ENCODE results near the gene RIMKLB.
A peak's percentile ranks its signal among the peaks of the same experiment; 100 is the strongest.

Gene RIMKLB, protein sequence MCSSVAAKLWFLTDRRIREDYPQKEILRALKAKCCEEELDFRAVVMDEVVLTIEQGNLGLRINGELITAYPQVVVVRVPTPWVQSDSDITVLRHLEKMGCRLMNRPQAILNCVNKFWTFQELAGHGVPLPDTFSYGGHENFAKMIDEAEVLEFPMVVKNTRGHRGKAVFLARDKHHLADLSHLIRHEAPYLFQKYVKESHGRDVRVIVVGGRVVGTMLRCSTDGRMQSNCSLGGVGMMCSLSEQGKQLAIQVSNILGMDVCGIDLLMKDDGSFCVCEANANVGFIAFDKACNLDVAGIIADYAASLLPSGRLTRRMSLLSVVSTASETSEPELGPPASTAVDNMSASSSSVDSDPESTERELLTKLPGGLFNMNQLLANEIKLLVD

DNA sequence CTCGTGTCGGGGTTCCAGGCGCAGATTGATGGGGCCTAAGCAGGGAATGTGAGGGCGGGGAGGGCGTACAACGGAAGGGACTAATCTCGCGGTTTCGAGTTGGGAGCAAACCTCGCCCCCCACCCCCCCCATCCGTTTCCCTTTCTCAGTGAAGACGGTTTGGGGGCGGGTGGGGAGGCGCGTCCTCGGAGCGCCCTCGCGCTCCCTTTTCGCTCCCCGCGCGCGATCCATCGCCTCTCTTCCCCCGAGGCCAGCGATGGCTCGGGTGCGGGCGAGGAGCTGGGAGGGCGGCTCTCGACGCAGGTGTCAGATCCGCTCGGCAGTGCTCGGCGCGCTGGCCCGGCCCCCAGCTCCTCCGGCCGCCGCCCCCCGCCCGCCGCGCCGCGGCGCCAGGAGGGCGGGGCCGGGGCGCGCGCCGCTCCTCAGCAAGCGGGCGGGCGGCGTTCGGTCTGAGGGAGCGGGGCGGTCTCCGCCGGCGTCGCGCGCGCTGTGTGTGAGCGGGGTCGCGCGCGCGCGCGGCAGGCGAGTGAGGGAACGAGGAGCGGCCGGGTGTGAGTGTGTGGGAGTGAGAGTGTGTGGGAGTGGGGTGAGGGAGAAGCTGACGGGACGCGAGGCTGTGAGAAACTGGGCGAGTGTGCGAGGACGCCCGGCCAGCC, at the start of gene RIMKLB:
RIMKLB (plus strand) TSS at position 516 of the 656 bp plus-strand sequence. CDS start 15,876 bp downstream, outside the sequence.
- DNase-seq, result peak; percentile 45 to 80

- no peak for DNase-seq
Observed at GRCh38 chr12:8648576-8649205, 49.1 kb upstream of the RIMKLB start.

GRCh38 chr12:8655421-8655820, 42.4 kb upstream of the RIMKLB start:
- DNase-seq, result no peak

GRCh38 chr12:8658346-8658745, 39.4 kb upstream of the RIMKLB start:
- DNase-seq, result no peak

GRCh38 chr12:8661016-8661415, 36.8 kb upstream of the RIMKLB start:
- no peak for DNase-seq

GRCh38 chr12:8661751-8662150, 36.0 kb upstream of the RIMKLB start:
- DNase-seq, result no peak

DNA sequence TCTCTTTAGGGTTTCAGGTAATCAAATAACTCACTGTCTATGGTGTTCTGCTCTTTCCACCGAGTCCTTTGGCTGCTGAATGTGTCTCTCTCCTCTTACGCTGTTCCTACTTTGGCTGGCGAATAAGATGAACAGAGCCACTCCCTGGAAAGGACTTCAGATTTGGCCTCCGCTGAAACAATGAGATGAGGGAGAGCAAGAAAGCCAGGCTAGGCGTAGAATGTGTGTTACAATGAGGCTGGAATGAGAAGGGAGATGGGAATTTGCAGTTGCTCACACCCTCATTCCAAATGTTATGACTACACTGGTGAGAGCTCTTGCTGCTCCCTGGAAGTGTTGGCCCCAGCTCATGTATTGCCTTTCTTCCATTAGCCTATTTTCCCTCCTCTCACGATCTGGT, 35.2 kb upstream of the RIMKLB start, which contains the start of gene MFAP5:
MFAP5 (minus strand) TSS at position 234 of the 400 bp plus-strand sequence. CDS start 722 bp downstream, outside the sequence.
- DNase-seq, result no peak

DNA sequence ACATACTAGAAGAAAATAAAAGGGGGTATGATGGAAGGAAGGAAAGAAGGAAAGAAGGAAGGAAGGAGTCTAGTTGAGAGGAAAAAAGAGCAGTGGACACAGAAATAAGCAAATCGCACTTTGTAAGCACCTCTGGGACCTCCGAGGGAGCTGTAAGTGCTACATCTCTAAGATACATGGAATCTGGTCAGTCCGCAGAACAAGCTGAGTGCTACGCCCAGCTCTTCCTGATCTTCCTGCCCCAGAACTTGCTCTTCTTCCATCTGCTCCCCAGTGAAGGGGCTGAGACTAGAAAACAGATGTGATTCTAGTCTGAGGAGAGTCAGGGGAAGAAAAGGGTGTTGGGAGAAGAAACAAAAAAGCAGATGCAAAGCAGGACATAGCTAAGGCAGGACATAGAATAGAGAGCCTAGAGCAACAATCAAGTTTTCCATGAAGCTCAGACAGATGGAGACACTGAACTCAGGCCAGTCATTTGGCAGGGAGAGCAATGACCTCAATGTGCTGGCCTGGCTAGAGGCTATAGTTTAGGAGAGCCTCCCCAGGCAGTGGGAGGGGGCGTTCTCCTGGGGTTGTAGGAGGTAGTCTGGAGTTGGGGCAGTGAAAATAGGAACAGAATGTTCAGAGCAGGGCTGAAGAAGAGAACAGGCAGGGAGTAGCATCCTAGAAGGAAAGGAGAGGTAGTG, 33.4 kb upstream of the RIMKLB start:
- no peak for DNase-seq

- no peak for DNase-seq
Observed at GRCh38 chr12:8665759-8666158, 32.0 kb upstream of the RIMKLB start.

DNA sequence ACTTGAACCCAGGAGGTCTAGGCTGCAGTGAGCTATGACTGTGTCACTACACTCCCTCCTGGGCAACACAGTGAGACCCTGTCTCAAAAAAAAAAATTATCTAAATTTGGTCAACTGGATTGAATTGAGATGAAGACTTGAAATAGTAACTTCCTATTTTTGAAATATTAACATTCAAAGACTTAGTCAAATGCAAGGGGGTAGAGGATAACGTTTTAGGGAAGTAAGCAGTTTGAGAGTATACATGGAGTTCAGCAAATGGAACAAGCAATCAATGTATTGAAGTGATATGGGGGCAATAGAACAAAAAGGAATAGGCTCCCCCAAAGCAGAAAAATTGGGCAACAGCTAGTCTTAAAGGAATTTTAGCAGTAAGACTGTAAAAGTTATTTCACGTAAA, 30.5 kb upstream of the RIMKLB start:
- DNase-seq, result no peak

DNA sequence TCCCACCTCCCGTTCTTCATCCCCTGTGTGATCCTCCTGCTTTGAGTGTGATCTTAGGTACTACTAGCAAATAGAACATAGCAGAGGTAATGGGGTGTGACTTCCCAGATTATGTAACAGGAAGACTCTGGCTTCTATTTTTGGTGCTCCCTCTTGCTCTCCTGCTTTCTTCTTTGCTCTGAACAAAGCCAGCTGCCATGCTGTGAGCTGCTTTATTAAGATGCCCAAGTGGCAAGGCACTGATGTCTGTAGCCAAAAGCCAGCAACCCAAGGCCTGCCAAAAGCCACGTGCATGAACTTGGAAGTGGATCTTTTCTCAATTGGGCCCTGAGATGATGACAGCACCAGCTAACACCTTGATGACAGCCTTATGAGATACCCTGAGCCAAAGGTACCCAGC, 29.4 kb upstream of the RIMKLB start:
- DNase-seq, result no peak

DNA sequence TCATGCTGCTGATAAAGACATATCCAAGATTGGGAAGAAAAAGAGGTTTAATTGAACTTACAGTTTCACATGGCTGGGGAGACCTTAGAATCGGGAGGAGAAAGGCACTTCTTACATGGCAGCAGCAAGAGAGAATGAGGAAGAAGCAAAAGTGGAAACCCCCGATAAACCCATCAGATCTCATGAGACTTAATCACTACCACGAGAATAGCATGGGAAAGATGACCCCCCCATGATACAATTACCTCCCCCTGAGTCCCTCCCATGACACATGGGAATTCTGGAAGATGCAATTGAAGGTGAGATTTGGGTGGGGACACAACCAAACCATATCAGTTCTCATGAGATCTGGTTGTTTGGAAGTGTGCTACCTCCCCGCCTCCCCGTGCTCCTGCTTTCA, 25.4 kb upstream of the RIMKLB start:
- DNase-seq, result no peak

DNA sequence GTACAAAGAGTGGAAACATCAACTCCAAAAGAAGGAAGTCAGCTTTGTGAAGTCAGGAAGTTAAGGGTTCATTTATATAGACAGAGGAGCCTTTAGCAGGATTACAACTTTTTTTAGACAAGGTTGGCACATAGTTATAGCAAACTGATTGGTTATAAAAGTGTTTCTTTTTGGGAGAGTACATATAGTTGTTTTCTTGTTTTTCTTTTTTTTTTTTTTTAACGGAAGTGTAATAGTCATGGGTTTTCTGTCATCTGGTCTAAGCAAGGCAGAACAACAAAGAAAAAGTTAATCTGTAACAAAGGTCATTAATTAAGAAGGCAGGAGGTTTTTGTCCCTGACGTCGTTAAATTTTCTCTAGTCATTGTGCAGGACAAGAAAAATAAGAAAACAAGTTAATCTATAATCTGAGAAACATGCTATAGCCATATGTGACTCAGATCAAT, 22.2 kb upstream of the RIMKLB start:
- no peak for DNase-seq

GRCh38 chr12:8676651-8677050, 21.1 kb upstream of the RIMKLB start:
- no peak for DNase-seq

- DNase-seq, result peak; percentile 14 to 65
Observed at GRCh38 chr12:8677362-8677761, 20.4 kb upstream of the RIMKLB start.

- no peak for DNase-seq
Observed at GRCh38 chr12:8678661-8679111, 19.1 kb upstream of the RIMKLB start.

DNA sequence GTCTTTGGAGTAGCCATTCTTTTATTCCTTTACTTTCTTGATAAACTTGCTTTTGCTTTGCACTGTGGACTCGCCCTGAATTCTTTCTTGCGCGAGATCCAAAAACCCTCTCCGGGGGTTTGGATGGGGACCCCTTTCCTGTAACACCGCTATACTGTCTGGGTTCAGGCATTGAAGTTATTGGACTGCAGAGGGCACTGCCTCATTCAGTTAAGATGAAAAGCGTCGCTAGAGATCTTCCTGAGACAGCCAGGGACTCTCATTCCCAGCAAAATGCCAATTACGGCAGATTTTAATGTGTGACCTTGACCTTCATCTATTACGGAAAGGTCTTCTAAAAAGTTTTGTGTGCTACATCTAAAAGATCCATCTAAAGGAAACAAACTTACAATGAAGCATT, 17.3 kb upstream of the RIMKLB start:
- DNase-seq, result peak in 1 of 2 experiments; percentile 22

DNA sequence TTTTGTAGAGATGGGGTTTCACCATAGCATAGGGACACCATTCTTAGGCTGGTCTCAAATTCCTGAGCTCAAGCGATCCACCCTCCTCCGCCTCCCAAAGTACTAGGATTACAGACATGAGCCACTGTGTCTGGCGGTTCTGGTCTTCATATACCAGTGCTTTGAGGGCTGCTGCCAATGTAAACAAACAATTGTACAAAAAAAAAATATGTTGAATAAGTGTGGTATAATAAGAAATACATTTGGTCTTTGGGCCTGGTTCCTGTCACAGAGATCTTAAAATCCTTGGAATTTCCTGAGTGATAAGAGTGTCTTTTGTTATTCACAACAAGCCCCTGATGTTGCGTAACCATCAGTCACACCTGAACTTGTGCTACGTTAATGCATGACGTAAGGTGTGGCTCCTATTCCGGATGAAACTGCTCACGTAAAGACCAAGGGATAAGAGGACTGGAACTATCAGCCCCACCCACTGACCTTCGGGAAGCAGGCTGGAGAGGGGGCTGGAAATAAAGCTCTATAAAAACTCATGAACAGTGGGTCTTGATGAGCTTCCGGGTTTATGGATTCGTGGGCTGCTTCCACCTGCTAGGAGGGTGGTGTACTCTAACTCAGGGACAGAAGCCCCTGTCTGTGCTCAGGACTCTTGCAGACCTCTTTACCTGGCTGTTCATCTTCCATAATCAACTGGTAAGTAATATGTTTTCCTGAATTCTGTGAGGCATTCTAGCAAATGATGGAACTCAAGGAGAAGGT, 16.5 kb upstream of the RIMKLB start:
- no peak for DNase-seq

- no peak for DNase-seq
Observed at GRCh38 chr12:8685051-8685450, 12.7 kb upstream of the RIMKLB start.

DNA sequence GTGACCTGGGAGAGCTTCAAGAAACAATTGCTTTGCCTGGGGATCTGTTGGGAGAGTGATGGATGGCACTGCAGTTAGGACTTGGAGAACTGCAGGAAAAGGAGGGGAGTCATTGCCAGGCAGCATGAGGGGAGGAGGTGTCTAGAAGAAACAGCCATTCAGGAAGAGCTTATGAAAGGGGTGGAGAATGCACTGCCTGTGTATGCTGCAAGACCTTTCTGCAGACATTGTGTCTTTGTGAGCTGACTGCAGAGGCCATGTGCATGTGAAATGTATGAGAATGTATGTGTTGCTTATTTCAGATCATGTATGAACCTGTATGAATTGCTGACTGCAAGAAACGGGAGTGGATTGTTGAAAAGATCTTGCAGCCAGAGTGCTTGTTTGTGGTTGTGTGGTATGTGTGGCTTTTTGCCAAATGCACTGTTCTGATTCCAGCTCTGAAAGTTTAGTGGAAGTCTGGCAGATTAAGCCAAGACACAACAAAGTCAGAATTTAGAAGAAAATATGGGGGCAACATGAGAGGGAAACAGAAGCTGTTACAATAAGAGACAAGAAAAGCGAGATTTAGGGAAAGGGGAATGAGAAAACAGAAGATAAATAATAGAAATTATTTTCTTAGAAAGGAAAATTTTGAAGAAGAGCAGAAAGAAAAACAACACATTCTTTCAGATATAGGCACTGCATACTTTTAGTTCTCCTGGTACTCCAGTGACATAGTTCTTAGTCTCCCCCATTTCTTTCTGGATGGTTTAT, 9.8 kb upstream of the RIMKLB start:
- peak in 1 of 2 experiments; percentile 11 for DNase-seq

DNA sequence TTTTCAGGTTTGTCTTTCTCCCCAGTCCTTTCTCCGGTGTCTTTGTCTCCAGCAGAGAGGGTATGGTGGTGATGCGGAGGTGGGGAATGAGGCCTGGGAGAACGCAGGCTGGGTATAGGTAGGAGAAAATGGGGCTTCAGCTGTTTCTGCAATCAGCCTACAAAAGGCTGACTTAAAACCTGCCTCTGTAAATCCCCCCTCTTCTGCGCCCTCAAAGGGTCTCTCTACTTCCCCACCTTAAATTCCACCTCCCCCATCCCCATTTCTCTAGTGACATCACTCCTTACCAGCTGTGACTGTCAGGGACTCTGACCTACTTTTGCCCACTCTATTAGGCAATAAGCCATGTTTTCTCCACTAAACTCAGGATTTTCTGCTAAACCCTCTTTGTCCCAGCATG, 8.1 kb upstream of the RIMKLB start:
- no peak for DNase-seq
